ENCODE results near the gene FOXO3.

DNA sequence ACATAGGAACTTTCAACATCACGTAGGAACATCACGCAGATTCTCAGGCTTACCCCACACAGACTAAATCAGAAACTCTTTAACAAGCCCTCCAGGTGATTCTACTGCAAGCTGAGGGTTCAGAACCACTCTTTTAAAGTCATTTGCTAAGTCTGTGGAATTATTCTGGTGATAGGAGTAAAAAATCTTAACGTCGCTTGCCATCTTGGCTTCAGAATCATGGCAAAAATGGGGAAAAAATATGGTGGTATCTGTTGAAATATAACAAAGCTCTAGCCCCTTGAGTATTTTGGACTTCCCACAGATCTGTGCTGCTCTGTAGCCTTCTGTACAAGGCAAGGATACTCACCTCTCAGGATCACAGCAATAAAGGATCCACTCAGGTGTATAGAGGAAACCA is 17.4 kb downstream of the FOXO3 start:
- TF ChIP-seq, protein P1, sequence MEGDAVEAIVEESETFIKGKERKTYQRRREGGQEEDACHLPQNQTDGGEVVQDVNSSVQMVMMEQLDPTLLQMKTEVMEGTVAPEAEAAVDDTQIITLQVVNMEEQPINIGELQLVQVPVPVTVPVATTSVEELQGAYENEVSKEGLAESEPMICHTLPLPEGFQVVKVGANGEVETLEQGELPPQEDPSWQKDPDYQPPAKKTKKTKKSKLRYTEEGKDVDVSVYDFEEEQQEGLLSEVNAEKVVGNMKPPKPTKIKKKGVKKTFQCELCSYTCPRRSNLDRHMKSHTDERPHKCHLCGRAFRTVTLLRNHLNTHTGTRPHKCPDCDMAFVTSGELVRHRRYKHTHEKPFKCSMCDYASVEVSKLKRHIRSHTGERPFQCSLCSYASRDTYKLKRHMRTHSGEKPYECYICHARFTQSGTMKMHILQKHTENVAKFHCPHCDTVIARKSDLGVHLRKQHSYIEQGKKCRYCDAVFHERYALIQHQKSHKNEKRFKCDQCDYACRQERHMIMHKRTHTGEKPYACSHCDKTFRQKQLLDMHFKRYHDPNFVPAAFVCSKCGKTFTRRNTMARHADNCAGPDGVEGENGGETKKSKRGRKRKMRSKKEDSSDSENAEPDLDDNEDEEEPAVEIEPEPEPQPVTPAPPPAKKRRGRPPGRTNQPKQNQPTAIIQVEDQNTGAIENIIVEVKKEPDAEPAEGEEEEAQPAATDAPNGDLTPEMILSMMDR (IDR thresholded peaks at IDR 0.05; ENCODE audit: low read depth, low read length) = no peak
- TF ChIP-seq POLR2A (IDR thresholded peaks at IDR 0.05; ENCODE audit: extremely low read depth, insufficient read length) = no peak
- no peak for TF ChIP-seq MYC (IDR thresholded peaks at IDR 0.05; ENCODE audit: low read depth, low read length)
- TF ChIP-seq, protein P2, sequence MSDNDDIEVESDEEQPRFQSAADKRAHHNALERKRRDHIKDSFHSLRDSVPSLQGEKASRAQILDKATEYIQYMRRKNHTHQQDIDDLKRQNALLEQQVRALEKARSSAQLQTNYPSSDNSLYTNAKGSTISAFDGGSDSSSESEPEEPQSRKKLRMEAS (IDR thresholded peaks at IDR 0.05; ENCODE audit: low read depth, low read length) = no peak

All from NB4 (cell line).